Memory B cell (primary cell): ENCODE results near the gene PRKAB1.
"Not testable (repeated sequence)": the region's sequence is repeated elsewhere in the genome, so short reads cannot be mapped to it uniquely, and the experiment has no call there.

Source experiments
- ATAC-seq: fragments of 150-1000 bp; cut with Tn5 transposase; 2 replicates; pipeline ENCODE4 v1.10.0; 2021; ENCODE audit warnings: low read depth, mild to moderate bottlenecking, moderate library complexity
- DNase-seq, 2 donors: peaks; one replicate each; pipeline ENCODE4 v3.0.0; 2022; ENCODE audit warnings: low spot score in 2 of 2
- H3K27ac Mint-ChIP-seq: one replicate; pipeline ENCODE4 v1.8.0; 2022; ENCODE audit warnings: mild to moderate bottlenecking, moderate library complexity, mixed read lengths
- H3K27me3 Mint-ChIP-seq: one replicate; pipeline ENCODE4 v1.8.0; 2022; ENCODE audit warnings: mixed read lengths
- H3K36me3 Mint-ChIP-seq: one replicate; pipeline ENCODE4 v1.8.0; 2022; ENCODE audit warnings: mild to moderate bottlenecking, mixed read lengths
- H3K4me1 Mint-ChIP-seq: one replicate; pipeline ENCODE4 v1.8.0; 2022; ENCODE audit warnings: mixed read lengths
- H3K4me3 Mint-ChIP-seq: one replicate; pipeline ENCODE4 v1.8.0; 2022; ENCODE audit warnings: mild to moderate bottlenecking, moderate library complexity, mixed read lengths
- H3K9me3 Mint-ChIP-seq: one replicate; pipeline ENCODE4 v1.8.0; 2022; ENCODE audit warnings: mixed read lengths

PRKAB1 gene, protein sequence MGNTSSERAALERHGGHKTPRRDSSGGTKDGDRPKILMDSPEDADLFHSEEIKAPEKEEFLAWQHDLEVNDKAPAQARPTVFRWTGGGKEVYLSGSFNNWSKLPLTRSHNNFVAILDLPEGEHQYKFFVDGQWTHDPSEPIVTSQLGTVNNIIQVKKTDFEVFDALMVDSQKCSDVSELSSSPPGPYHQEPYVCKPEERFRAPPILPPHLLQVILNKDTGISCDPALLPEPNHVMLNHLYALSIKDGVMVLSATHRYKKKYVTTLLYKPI

DNA sequence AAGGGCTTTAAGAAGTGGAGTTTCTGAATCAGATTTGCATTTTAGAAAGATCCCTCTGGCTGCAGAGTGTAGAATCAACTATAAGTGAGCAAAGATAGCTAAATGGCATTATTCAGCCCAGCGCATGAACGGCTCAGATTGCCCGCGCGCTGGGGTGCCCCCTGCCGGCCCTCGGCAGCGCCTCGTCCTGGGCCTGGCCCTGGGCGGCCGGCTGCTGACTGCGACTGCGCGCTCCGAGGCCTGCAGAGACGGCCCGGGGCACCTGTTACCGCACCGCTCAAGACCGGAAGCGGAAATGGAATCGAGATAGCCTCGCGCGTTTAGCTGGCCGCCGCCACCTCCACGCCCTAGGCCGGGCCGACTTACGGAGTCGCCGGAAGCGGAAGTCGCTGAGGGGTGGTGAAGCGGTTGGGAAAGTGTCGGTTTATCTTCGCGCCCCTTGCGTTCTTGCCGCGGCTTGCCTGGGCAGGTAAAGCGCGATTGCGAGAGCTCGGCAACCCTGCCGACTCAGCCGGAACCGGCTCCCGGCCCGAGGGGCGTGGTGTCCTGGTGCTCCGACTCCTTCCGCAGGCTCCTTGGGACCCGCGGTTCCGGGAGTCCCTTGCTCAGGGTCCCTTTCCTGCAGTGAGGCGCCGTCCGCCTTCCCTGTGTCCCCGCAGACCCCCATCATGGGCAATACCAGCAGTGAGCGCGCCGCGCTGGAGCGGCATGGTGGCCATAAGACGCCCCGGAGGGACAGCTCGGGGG is at the start of gene PRKAB1:
PRKAB1 (plus strand) TSS at position 557 of the 747 bp plus-strand sequence; CDS start at position 669, 112 bp downstream.
- ATAC-seq (peak; percentile 92), DNase-seq (peak; percentile 92 to 94)
- Mint-ChIP-seq H3K36me3 (peaks cover 11% of the 10 kb centered on the region), H3K27ac (peak within 1 kb of the TSS; percentile 95), H3K27me3 (no peaks in the 10 kb centered on the region), H3K9me3 (no peaks in the 10 kb centered on the region), H3K4me1 (peaks cover 30% of the 10 kb centered on the region), H3K4me3 (peak within 1 kb of the TSS; percentile 87)

DNA sequence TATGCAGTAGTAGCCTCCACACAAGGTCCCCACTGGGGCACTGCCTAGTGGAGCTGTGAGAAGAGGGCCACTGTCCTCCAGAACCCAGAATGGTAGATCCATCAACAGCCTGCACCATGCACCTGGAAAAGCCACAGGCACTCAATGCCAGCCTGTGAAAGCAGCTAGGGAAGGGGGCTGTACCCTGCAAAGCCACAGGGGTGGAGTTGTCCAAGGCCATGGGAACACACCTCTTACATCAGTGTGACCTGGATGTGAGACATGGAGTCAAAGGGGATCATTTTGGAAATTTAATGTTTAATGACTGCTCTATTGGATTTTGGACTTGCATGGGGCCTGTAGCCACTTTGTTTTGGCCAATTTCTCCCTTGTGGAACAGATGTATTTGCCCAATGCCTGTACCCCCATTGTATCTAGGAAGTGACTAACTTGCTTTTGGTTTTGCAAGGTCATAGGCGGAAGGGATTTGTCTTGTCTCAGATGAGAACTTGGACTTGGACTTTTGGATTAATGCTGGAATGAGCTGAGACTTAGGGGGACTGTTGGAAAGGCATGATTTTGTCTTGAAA is 49.5 kb upstream of the PRKAB1 start:
- not testable (repeated sequence) for H3K27me3 Mint-ChIP-seq, DNase-seq, H3K4me3 Mint-ChIP-seq, H3K36me3 Mint-ChIP-seq, ATAC-seq, H3K27ac Mint-ChIP-seq, H3K9me3 Mint-ChIP-seq, H3K4me1 Mint-ChIP-seq

DNA sequence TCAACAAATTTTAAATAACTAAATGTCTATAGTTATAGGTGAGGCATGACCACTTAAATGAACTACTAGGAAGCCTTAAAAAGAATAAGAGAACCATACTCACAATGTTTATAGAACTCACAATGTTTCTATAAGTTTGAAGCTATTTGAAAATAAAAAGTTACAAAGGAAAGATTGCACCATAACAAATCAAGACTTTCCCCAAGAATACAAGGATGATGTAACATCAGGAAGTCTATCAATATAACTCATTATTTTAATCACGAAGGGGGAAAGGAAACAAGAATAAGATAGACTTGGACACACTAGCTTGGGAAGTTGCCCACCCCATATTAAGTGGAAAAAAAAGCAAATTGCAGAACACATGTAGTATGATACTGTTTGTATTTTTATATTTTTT is 47.4 kb upstream of the PRKAB1 start:
- Mint-ChIP-seq H3K27ac (no peak overlapping the region), H3K4me1 (no peaks in the 10 kb centered on the region), H3K4me3 (no peak overlapping the region), H3K9me3 (peaks cover 5% of the 10 kb centered on the region), H3K36me3 (peaks cover 4% of the 10 kb centered on the region), H3K27me3 (peaks cover 6% of the 10 kb centered on the region)
- no peak for ATAC-seq
- no peak for DNase-seq

DNA sequence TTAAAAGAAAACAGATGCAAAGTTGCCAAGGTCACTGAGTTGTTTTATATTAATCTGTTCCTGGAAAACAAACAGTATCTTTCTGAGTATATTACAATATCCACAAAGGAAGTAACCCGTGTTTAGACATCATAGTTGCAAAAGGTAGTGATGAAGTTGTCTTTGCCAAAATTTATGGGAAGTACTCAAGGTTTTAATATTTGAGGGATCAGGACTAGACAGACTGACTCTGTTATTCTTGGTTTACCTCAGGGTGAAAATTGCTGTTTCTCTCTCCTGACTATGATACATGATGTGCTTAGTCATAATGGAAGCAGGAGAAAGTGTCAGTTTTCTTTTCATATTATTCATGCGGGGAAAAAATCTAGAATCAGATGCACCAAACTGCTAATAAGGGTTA is 46.1 kb upstream of the PRKAB1 start:
- H3K4me1 Mint-ChIP-seq = no peaks in the 10 kb centered on the region
- peaks cover 5% of the 10 kb centered on the region for H3K9me3 Mint-ChIP-seq
- no peak overlapping the region for H3K27ac Mint-ChIP-seq
- peaks cover 4% of the 10 kb centered on the region for H3K36me3 Mint-ChIP-seq
- H3K4me3 Mint-ChIP-seq = no peak overlapping the region
- no peak for ATAC-seq
- peaks cover 6% of the 10 kb centered on the region for H3K27me3 Mint-ChIP-seq
- DNase-seq = no peak

DNA sequence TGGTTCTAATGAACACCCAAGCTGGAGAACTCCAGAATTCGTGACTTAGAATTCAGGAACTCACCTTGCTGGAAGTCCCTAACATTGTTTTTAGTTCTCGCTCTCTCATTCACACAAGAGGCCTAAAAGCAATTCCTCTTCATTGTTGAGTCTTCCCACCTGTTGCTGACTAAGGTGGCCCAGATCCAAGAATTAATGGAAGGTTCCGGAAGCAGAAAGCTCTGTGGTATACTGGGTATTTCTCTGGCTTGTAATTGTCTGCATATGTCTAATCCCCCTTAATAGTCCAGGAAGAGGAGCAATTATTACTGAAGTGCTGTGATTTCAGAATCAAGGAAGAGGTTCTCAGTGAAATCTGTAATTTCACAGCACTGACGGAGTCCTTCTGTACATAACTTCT is 43.0 kb upstream of the PRKAB1 start:
- Mint-ChIP-seq H3K9me3 (no peaks in the 10 kb centered on the region), H3K36me3 (no peaks in the 10 kb centered on the region)
- ATAC-seq = no peak

DNA sequence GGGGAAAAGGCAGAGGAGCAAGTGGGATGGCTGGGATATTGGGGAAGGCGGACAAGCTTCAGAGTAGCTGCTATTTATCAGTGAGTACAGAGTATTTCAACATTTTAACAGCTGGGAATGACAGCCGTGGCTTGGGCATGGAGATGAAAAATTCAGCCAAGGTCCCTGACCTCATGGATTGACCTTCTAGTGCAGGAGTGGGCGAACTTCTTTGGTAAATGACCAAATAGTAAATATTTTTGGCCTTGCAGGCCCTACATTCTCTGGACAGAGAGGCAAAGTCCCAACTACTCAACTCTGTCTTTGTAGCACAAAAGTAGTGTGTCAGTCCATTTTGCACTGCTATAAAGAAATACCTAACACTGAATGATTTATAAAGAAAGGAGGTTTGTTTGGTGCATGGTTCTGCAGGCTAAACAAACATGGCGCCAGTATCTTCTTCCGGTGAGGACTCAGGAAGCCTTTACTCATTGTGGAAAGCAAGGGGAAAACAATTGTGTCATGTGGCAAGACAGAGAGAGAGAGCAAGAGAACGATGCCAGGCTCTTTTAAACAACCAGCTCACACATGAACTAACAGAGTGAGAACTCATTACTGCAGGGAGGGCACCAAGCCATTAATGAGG is 40.8 kb upstream of the PRKAB1 start:
- no peaks in the 10 kb centered on the region for H3K4me1 Mint-ChIP-seq
- peaks cover 12% of the 10 kb centered on the region for H3K27me3 Mint-ChIP-seq
- H3K9me3 Mint-ChIP-seq = no peaks in the 10 kb centered on the region
- no peak for DNase-seq
- no peak for ATAC-seq
- H3K4me3 Mint-ChIP-seq = no peak overlapping the region
- no peaks in the 10 kb centered on the region for H3K36me3 Mint-ChIP-seq
- no peak overlapping the region for H3K27ac Mint-ChIP-seq

More for the DNA sequence above, 43.0 kb upstream of the PRKAB1 start:
- Mint-ChIP-seq H3K4me3 (no peak overlapping the region), H3K4me1 (no peaks in the 10 kb centered on the region), H3K27ac (no peak overlapping the region), H3K27me3 (peaks cover 7% of the 10 kb centered on the region)
- no peak for DNase-seq

DNA sequence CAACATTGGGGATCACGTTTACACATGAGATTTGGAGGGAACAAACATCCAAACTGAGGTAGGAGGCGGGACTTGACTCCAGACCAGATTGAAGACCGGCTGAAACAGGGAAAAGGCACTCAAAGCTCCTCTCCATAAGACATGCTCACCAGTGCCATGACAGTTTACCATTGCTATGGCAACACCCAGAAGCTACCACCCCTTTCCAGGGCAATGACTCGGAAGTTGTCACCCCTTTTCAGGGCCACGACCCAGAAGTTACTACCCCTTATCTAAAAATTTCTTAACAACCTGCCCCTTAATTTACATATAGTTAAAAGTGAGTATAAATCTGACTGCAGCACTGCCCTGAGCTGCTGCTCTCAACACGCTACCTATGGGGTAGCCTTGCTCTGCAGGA is 40.2 kb upstream of the PRKAB1 start:
- H3K4me3 Mint-ChIP-seq = no peak overlapping the region
- no peaks in the 10 kb centered on the region for H3K36me3 Mint-ChIP-seq
- peaks cover 12% of the 10 kb centered on the region for H3K27me3 Mint-ChIP-seq
- H3K4me1 Mint-ChIP-seq = no peaks in the 10 kb centered on the region
- H3K27ac Mint-ChIP-seq = no peak overlapping the region
- H3K9me3 Mint-ChIP-seq = no peaks in the 10 kb centered on the region
- DNase-seq (no peak), ATAC-seq (no peak)

DNA sequence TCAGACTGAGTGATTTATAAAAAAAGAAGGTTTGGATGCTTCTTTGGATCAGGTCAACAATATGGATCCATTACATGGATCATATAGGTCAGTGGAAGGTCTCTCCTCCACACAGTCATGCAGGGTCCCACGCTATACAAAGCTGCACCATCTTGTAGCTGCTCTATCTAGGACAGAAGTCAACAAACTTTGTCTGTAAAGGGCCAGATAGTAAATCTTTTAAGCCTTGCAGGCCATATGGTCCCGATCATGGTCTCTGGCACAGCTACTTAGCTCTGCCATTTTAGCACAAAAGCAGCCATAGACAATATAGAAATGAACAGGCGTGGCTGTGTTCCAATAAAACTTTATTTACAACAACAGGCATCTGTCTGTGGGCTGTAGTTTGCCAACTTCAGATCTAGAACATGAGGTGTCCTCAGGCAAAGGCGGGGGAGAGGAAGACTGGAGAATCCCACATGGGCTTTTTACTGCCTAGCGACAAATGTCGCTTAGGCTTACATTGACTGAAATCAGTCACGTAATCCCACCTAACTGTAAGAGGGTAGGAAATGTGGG is 37.6 kb upstream of the PRKAB1 start:
- Mint-ChIP-seq H3K4me1 (no peaks in the 10 kb centered on the region), H3K36me3 (no peaks in the 10 kb centered on the region), H3K4me3 (no peak overlapping the region), H3K27ac (no peak overlapping the region), H3K9me3 (no peaks in the 10 kb centered on the region), H3K27me3 (peaks cover 12% of the 10 kb centered on the region)
- ATAC-seq = no peak
- no peak for DNase-seq

DNA sequence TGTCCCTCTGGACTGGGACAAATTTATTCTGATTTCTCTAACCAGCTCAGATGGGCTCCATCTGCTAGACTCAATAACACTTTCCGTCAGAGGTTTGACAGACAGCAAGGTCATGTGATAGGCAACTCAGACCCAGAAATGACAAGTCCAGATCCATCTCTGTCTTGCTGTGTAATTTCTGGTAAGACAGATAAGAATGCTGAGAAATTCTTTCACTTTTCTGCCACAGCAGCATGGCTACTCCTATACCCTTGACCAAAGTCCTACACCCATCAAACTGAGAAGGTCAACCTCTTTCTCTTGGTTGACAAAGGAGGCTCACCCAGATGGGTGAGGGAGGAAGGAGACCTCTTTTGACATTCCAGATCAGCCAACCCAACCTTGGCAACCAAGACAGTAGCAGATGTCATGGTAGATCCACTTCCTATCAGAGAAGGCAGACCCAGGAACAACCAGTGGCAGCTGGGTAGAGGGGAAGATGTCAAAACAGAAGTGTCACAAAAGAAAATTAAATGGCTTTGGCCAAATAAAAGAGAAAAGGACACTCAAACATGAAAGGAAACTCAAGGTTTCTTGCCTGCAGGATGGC is 36.9 kb upstream of the PRKAB1 start:
- Mint-ChIP-seq H3K4me3 (no peak overlapping the region), H3K9me3 (no peaks in the 10 kb centered on the region), H3K36me3 (no peaks in the 10 kb centered on the region), H3K4me1 (no peaks in the 10 kb centered on the region), H3K27ac (no peak overlapping the region), H3K27me3 (peaks cover 12% of the 10 kb centered on the region)
- DNase-seq (no peak), ATAC-seq (no peak)

DNA sequence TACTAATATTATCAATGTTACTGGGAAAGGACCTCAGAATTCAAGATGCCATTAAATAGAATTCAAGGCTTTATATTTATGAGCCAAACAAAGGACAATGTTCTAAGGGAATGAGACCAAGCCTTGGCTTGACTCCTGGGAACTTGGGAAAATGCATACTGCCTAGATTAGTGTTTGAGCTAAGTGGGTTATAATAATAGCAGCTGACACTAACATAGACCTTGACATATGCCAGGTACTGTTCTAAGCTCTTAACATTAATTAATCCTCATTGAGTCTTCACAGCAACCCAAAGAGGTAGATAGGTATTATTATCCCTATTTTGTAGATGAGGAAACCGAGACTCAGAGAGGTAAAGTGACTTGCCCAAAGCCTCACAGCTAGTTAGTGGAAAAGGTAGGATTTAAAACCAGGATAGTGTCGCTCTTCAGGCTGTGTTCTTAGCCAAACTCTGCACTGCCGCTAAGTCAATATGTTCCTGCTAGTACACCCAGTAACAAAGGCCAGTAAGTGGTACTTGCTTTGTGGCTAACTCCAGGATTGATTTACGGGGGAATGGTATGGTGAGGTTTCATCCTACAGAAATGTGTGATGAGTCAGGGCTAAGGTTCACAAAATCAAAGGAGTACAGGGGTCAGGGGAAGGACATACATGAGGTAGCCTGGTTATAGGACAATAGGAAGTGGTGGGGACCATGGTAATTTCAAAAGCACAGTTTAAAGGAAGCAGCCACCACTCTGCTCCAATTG is 35.8 kb upstream of the PRKAB1 start:
- ATAC-seq (no peak), DNase-seq (no peak)
- Mint-ChIP-seq H3K36me3 (no peaks in the 10 kb centered on the region), H3K27me3 (peaks cover 12% of the 10 kb centered on the region), H3K4me1 (no peaks in the 10 kb centered on the region), H3K27ac (no peak overlapping the region), H3K4me3 (no peak overlapping the region), H3K9me3 (no peaks in the 10 kb centered on the region)

DNA sequence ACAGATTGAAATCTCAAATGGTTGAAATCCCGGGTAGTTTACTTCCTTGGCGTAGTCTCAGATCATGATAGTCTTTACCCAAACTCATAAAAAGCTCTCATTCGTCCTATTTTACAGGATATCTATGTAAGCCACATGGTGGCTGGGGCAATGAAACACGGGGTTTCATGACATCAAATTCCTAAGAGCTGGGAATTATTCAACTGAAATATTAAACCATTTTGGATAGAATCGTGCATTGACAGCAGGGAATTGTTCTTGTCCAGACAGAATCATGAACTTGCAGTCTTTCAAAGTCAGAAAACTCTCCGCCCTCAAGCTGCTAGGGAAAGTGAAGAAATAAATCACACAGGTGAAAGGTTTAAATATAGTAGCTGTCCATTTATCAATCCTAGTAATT is 33.2 kb upstream of the PRKAB1 start:
- no peak for ATAC-seq
- no peaks in the 10 kb centered on the region for H3K9me3 Mint-ChIP-seq
- no peak overlapping the region for H3K4me3 Mint-ChIP-seq
- H3K4me1 Mint-ChIP-seq = no peaks in the 10 kb centered on the region
- DNase-seq = no peak
- no peak overlapping the region for H3K27ac Mint-ChIP-seq
- H3K36me3 Mint-ChIP-seq = no peaks in the 10 kb centered on the region
- peaks cover 13% of the 10 kb centered on the region for H3K27me3 Mint-ChIP-seq

DNA sequence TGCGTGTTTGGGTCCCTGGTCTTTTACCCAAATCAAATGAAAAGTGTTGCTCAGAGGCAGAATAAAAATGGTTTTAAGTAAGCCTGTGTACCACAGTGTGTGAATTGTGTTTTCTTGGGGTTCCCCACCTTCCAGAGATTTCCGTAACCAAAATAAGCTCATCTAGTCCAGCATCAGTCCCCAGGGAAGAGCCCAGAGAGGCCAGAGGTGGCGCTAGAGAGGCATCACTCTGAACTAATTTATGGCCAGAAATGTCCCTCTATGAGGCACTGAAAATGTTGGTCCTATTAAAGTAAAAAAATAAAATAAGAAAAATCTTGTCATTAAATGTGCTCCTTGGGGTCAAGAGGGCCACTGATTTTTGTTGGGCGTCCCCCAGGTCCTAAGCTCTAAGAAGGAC is 24.9 kb upstream of the PRKAB1 start:
- Mint-ChIP-seq H3K9me3 (peaks cover 2% of the 10 kb centered on the region), H3K36me3 (peaks cover 2% of the 10 kb centered on the region), H3K27ac (no peak overlapping the region), H3K27me3 (peaks cover 15% of the 10 kb centered on the region), H3K4me1 (no peaks in the 10 kb centered on the region), H3K4me3 (no peak overlapping the region)
- DNase-seq (no peak), ATAC-seq (no peak)

DNA sequence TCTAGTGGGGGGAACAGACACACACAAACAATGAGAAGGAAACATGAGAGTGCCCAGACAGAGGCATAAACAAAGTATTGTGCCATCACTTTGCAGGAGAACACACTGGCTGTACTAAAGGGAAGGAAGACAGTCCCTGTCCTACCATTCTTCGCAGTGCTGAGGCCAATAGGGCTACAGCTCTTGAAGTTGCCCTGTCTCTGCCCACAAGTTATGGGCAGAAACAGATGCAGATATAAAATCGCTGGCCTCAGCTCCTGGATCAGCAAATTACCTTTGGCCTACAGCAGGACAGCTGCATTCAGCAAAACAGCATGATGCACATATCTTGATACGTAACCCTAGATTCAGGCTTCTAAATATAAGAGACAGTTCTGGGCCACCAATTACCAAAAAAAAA is 23.0 kb upstream of the PRKAB1 start:
- H3K4me1 Mint-ChIP-seq = no peaks in the 10 kb centered on the region
- no peak overlapping the region for H3K27ac Mint-ChIP-seq
- no peak for ATAC-seq
- H3K4me3 Mint-ChIP-seq = no peak overlapping the region
- H3K9me3 Mint-ChIP-seq = peaks cover 2% of the 10 kb centered on the region
- H3K27me3 Mint-ChIP-seq = peaks cover 12% of the 10 kb centered on the region
- no peak for DNase-seq
- peaks cover 2% of the 10 kb centered on the region for H3K36me3 Mint-ChIP-seq
